HepG2 (cell line): ENCODE results near the gene TCEA3. TPM values are rescaled to one million over a fixed set of nuclear protein-coding genes. Genes with fewer than 3 reads are reported as not detected.

Experiments
- ATAC-seq: fragments of 200-7000 bp; cut with Tn5 transposase; 3 replicates; pipeline ENCODE4 v1.9.1; 2020; ENCODE audit warnings: mild to moderate bottlenecking, moderate library complexity
- BruUV-seq: library from RNA; stranded (reverse); fragments of 400-500 nt; replicated peaks from 2 replicates; lab custom pipeline; 2021; lab: Mats Ljungman, UMichigan
- CTCF ChIA-PET: fragments of 300-600 bp; formaldehyde crosslinking; extraction: SDS; loops from one replicate; lab custom pipeline; 2021; ENCODE audit warnings: low total read pairs, inconsistent platforms, low intra/inter-chr PET ratio; lab: Yijun Ruan, JAX
- POLR2A ChIA-PET: fragments of 350-600 bp; sonication (Branson Sonifier 250); formaldehyde crosslinking; loops from one replicate; lab custom pipeline; 2020; ENCODE audit warnings: antibody characterized with exemption, inconsistent platforms; lab: Yijun Ruan, JAX
- DNase-seq: peaks from one replicate; pipeline ENCODE4 v3.0.0-alpha.2; 2015; ENCODE audit warnings: low spot score
- FAIRE-seq: peaks from 3 replicates; lab custom pipeline; 2011; peaks lifted over from hg19 to GRCh38; lab: Jason Lieb, UNC
- H2AFZ ChIP-seq: one replicate; pipeline ENCODE4 v1.6.1; 2011; ENCODE audit warnings: low read length, inconsistent platforms
- H3K27ac ChIP-seq: fragments of 300-600 bp; 3 replicates; pipeline ENCODE4 v1.8.0; 2011; ENCODE audit warnings: mixed run types, mild to moderate bottlenecking, mixed read lengths, low read length, inconsistent platforms; ENCODE audit not compliant: insufficient read depth; ENCODE audit errors: extremely low read length
- H3K27me3 ChIP-seq, 2 experiments: fragments of 200-600 bp in 1 of 2; 2 replicates in 1 of 2; 3 replicates in 1 of 2; pipeline versions ENCODE4 v1.6.0 to v1.8.0; 2011; ENCODE audit warnings: low read length in 2 of 2, mild to moderate bottlenecking in 2 of 2, moderate library complexity in 2 of 2, inconsistent platforms in 1 of 2; ENCODE audit not compliant: insufficient read depth in 2 of 2, control insufficient read depth in 1 of 2
- H3K36me3 ChIP-seq, 2 experiments: fragments of 200-600 bp in 1 of 2; replicated peaks in 1 of 2; 2 replicates in 1 of 2; 3 replicates in 1 of 2; pipeline versions ENCODE4 v1.5.1 to v1.8.0; 2011; ENCODE audit warnings: low read length in 2 of 2, inconsistent platforms in 1 of 2; ENCODE audit not compliant: insufficient read depth in 2 of 2, control insufficient read depth in 1 of 2
- H3K4me1 ChIP-seq: 2 replicates; pipeline ENCODE4 v1.5.1; 2012; ENCODE audit warnings: low read length, inconsistent platforms; ENCODE audit not compliant: insufficient read depth
- H3K4me2 ChIP-seq: 2 replicates; pipeline ENCODE4 v1.6.0; 2011; ENCODE audit warnings: low read depth, low read length, inconsistent platforms
- H3K4me3 ChIP-seq, 3 experiments: fragments of 200-600 bp in 1 of 3; sonication (generic), shearing (Covaris generic) in 1 of 3; replicated peaks in 1 of 3; 2 replicates each; pipeline ENCODE4 v1.5.1; 2011 to 2016; ENCODE audit warnings: low read length in 3 of 3, inconsistent platforms in 2 of 3, low read depth in 2 of 3, mild to moderate bottlenecking in 2 of 3, control low read depth in 1 of 3, mixed read lengths in 1 of 3; ENCODE audit not compliant: insufficient read depth in 1 of 3
- H3K79me2 ChIP-seq: one replicate; pipeline ENCODE4 v1.6.1; 2011; ENCODE audit warnings: low read length, inconsistent platforms; ENCODE audit not compliant: insufficient read depth
- H3K9ac ChIP-seq: 2 replicates; pipeline ENCODE4 v1.6.0; 2011; ENCODE audit warnings: mild to moderate bottlenecking, low read depth, low read length, inconsistent platforms; ENCODE audit not compliant: insufficient read depth
- H3K9me3 ChIP-seq: 2 replicates; pipeline ENCODE4 v1.5.1; 2012; ENCODE audit warnings: mild to moderate bottlenecking, low read length
- H4K20me1 ChIP-seq: 2 replicates; pipeline ENCODE4 v1.6.0; 2011; ENCODE audit warnings: inconsistent platforms, mild to moderate bottlenecking, low read length, moderate library complexity; ENCODE audit not compliant: insufficient read depth
- ARID4A ChIP-seq: sonication (generic); formaldehyde crosslinking; IDR thresholded peaks from 2 replicates; pipeline ENCODE4 v1.5.0; 2020; ENCODE audit warnings: mild to moderate bottlenecking, missing genetic modification reagents, borderline replicate concordance
- ATF3 ChIP-seq: sonication (generic); formaldehyde crosslinking; IDR thresholded peaks from 2 replicates; pipeline ENCODE4 v1.4.0; 2020; ENCODE audit warnings: missing genetic modification reagents
- HNRNPUL1 ChIP-seq: fragments of 200-400 bp; formaldehyde crosslinking; IDR thresholded peaks from 2 replicates; pipeline ENCODE4 v1.6.1; 2017; ENCODE audit warnings: low read depth, mild to moderate bottlenecking, low read length, moderate library complexity
- JUNB ChIP-seq: sonication (generic); formaldehyde crosslinking; IDR thresholded peaks from 2 replicates; pipeline ENCODE4 v1.8.0; 2022; ENCODE audit warnings: missing genetic modification reagents, mild to moderate bottlenecking, borderline replicate concordance
- NFKBIZ ChIP-seq: IDR thresholded peaks from 2 replicates; pipeline ENCODE4 v1.6.1; 2018; ENCODE audit warnings: missing genetic modification reagents, missing compliant biosample characterization
- USF2 ChIP-seq, 2 experiments: sonication (generic) in 1 of 2; formaldehyde crosslinking in 1 of 2; IDR thresholded peaks; 2 replicates each; pipeline versions ENCODE4 v1.5.1 to v1.6.1; 2011 to 2020; ENCODE audit warnings: borderline replicate concordance in 1 of 2, low read depth in 1 of 2, low read length in 1 of 2, mild to moderate bottlenecking in 1 of 2, missing genetic modification reagents in 1 of 2, moderate library complexity in 1 of 2
- ZNF557 ChIP-seq: sonication (generic); formaldehyde crosslinking; IDR thresholded peaks from 2 replicates; pipeline ENCODE4 v1.4.0; 2020; ENCODE audit warnings: missing genetic modification reagents
- ZNF629 ChIP-seq: sonication (generic); formaldehyde crosslinking; conservative IDR thresholded peaks from 2 replicates; pipeline ENCODE4 v1.5.0; 2020; ENCODE audit warnings: missing genetic modification reagents
- ZNF768 ChIP-seq: sonication (generic); formaldehyde crosslinking; IDR thresholded peaks from 2 replicates; pipeline ENCODE4 v1.4.0; 2020; ENCODE audit warnings: missing genetic modification reagents
- WGBS: methylation state at CpG from one replicate; pipeline ENCODE4 v1.1.6; 2017; ENCODE audit warnings: low lambda C conversion rate; 5-methylcytosine and 5-hydroxymethylcytosine counted together
- in situ Hi-C: cut with HindIII; loops from 2 replicates; pipeline ENCODE4 v1.10.0; 2017; ENCODE audit warnings: low pct_unique_long_range_greater_than_20kb; ENCODE audit not compliant: extremely low pct_ligation_motif_present
- intact Hi-C: fragments of 100-400 bp; cut with micrococcal nuclease; formaldehyde crosslinking; loops from one replicate; pipeline ENCODE4 v1.10.0; 2022; ENCODE audit not compliant: unreplicated experiment
- polyA plus RNA-seq, 8 experiments: library from polyadenylated mRNA; depleted of rRNA in 3 of 8; stranded (reverse) in 7 of 8; unstranded in 1 of 8; fragments of >200 nt; fragmentation: Illumina TruSeq in 4 of 8; extraction: Trizol in 4 of 8; gene quantifications; 2 replicates each; pipeline versions ENCODE4 v1.2.1 to v1.2.3, GENCODE V29; 2011 to 2016; ENCODE audit warnings: low read depth in 4 of 8, missing spikeins in 1 of 8, mixed read lengths in 1 of 8; ENCODE audit not compliant: insufficient read depth in 1 of 8
- total RNA-seq, 5 experiments: library from RNA; depleted of rRNA; stranded (reverse); fragments of >200 nt; fragmentation: Illumina TruSeq; extraction: Trizol; gene quantifications; 2 replicates each; pipeline ENCODE4 v1.2.3, GENCODE V29; 2016; ENCODE audit warnings: low read depth in 1 of 5

Gene TCEA3
- total and polyA plus RNA-seq, 2 of the 13 experiments (the other 11 are each of a cell fraction or from before 2014, with no cell fraction given): 55.5 to 84.6 TPM

- FAIRE-seq: no peak
- no TSS peak for BruUV-seq
- H3K79me2 ChIP-seq: no peaks in the 10 kb centered on the region
- no peak overlapping the region for H3K4me3 ChIP-seq
- no peak overlapping the region for H3K27ac ChIP-seq
- no peak for ATAC-seq
- peaks cover 9 to 45% of the 10 kb centered on the region in 2 experiments; a peak in 4 of 5 replicates for H3K36me3 ChIP-seq
- H3K9me3 ChIP-seq: no peaks in the 10 kb centered on the region
- ChIA-PET CTCF (no interaction called here), POLR2A (interaction anchor here (1.4 kb wide), 1 partner anchor 24 kb away, joined by 3 read pairs; the partner anchor contains the start of gene TCEA3)
- peaks cover 17% of the 10 kb centered on the region for H3K4me1 ChIP-seq
- no peak overlapping the region for H3K4me2 ChIP-seq
- TF ChIP-seq ZNF768 (no peak), HNRNPUL1 (no peak), ATF3 (CRISPR knock-in tag) (no peak), USF2 (IDR thresholded peaks at IDR 0.05; ENCODE audit: low read depth, low read length) (no peak), USF2 (CRISPR knock-in tag; IDR thresholded peaks at IDR 0.05; ENCODE audit: borderline replicate concordance) (no peak), ZNF557 (CRISPR knock-in tag) (no peak), ZNF629 (0 out of 2 replicates have a peak, but pooled peaks have one; percentile 19), JUNB (CRISPR knock-in tag) (no peak), ARID4A (CRISPR knock-in tag) (no peak), NFKBIZ (CRISPR knock-in tag) (no peak)
- 86% methylated on average over 1 of the region's 1 CpG for WGBS
- no peak overlapping the region for H3K9ac ChIP-seq
- H3K27me3 ChIP-seq: no peaks in the 10 kb centered on the region
- H2AFZ ChIP-seq: no peak overlapping the region
- in situ Hi-C loops: no loop called here
- intact Hi-C loops: no loop called here
- no peaks in the 10 kb centered on the region for H4K20me1 ChIP-seq
- DNase-seq: no peak
Observed at GRCh38 chr1:23448846-23449245, 24.3 kb upstream of the TCEA3 start.
